ENCODE data around the gene SALL3.
"Not testable (repeated sequence)": the region's sequence is repeated elsewhere in the genome, so short reads cannot be mapped to it uniquely, and the experiment has no call there.

SALL3 gene

DNA sequence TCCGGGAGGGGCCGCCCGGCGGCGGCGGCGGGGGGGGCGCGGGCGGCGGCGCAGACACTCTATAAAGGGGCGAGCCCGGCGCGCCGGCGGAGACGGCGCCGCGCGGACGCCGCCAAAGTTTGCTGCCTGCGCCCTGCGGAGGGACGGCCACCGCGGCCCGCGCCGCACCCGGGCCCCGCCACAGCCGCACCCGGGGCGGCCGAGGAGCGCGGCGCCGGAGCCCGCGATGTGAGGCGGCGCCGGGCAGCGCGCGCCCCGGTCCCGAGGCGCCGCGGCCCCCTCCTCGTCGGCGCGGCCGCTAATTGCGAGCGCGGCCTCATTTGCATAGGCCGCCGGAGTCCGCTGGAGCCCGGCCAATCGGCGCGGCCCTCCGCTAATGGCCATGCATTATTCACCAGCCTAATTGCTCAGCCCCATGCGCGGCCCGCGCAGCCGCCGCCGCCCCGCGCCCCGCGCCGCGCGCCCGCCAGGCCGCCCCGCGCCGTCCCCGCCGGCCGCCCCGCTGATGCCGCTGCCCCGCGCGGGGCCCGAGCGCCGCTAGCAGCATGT lies at the start of gene SALL3:
Gene SALL3 (plus strand): TSS at position 89 of the 549 bp plus-strand sequence. CDS start 457 bp downstream, at position 546.
- DNase-seq, result peak in 17 of 56 donors; percentile 18 to 71 (median 41)

DNA sequence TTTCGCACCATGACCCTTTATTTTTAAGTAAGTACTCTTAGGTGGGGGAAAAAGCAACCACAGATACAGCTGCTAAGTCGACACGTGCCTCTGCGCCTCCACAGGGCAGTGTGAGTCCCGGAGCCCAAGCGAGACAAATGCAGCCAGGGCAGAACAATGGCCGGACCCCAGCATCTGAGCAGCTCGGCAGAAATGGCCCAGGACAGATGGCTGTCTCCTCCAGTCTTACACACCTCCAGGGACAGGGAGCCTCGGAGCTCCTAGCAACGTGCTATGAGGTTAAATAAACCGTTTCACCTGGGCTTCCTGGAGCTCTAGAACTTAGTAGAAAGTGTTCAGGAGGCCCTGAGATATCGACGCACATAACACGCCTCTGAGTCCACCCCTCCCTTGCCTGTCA lies 47.3 kb upstream of the SALL3 start:
- DNase-seq, result no peak

DNA sequence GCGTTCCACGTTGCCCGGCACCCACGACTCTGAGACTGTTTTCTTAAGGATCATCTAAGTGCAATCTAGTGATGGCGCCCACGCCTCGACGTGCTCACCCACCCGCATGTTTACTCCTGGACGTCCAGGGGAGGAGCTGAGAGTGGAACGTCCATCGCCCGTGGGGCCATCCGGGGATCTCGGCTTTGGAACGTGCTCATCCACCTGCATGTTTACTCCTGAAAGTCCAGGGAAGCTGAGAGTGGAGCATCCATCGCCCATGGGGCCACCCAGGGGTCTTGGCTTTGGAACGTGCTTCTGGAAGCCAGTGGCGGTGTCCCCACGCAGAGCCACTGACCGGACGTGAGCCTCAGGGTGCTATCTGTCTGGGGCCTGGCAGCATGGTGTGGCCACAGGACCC lies 45.6 kb upstream of the SALL3 start:
- no peak for DNase-seq

DNA sequence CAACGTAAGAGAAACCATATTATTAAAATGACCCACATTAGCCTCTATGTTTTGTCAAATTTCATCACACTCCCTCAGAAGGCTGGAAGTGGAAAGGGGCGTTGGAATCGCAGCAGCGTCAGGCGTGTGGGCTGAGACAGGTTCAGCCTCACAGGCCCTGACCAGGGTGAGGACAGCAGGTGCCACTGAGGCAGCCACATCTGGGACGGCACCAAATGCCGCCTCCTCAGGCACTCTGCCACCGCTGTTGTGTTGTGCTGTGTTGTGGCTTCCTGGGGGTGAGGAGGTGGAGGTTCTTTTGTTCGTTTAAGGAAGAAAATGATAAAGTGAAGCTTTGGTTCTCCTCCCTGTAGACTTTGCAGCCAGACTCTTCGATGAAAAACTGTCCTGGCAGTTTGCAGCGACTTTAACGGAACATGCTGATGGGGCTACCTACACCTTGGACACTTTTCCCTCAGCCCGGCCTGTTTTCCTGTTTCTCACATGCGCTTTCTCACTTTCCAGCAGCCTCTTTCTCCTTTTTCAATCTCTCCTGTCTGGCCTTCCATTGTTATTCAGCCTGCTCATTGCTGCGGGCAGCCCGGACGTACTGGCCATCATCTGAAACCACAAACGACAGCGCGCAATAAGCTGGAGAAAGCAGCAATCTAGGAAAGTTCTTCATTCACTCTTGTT lies 44.9 kb upstream of the SALL3 start:
- DNase-seq, result no peak

DNA sequence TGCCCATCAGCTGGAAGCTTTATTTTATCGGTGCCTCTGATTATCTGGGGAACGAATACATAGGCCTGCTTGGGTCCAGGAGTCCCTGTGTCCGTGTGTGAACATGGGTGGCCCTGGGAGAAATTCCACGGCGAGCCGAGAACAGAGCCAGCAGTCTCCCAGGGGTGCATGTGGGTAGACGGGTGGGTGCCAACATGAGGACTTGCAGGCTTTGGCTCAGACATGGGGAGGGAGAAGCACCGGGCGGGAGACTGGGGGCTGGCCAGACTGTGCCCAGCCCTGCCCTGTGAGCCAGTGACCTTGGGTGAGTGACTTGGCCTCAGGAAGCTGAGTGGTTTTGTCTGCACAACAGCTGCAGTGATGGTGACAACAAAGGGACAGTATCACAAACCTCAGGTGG lies 44.2 kb upstream of the SALL3 start:
- no peak for DNase-seq

DNA sequence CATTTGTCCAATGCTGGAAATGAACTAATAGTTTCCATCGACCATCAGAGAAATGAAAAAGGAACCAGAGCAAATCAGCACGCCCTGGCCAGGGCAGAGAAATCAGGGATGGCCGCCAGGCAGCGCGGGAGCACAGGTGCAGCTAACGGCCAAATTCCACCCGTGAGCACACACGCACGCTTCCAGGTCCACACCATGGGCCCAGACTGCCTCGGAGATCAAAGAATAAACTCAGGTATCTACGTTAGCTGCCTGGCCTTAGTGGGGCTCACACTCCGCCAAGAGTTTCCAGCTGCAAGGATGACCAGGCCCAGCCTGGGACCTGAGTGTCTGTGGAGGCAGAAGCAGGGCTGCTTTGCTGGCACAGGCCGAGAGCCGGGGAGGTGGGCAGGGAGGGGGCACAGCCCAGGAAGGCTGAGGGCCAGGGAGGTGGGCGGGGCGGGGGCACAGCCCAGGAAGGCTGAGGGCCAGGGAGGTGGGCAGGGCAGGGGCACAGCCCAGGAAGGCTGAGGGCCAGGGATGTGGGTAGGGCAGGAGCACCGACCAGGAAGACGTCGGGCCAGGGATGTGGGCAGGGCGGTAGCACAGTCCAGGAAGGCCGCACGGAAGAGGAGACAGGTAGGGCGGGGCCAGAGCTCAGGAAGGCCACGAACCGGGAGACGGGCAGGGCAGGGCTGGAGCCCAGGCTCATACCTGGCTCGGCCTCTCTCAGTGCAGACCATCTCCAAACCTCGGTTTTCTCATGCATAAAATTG lies 43.2 kb upstream of the SALL3 start:
- DNase-seq, result no peak

DNA sequence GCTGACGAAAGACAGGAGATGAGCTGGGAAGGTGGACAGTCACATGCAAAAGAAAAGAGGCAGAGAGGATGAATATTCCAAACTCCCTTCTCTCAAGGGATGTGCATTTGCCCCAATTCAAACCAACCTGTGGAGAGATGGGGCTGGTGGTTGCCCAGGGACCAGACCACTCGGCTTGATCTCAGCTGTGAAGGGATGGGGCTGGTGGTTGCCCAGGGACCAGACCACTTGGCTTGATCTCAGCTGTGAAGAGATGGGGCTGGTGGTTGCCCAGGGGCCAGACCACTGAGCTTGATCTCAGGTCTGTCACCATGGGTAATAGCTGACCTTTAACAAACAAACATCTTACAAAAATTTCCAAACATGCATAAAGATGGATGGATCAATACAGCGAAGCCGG lies 42.5 kb upstream of the SALL3 start:
- no peak for DNase-seq

DNA sequence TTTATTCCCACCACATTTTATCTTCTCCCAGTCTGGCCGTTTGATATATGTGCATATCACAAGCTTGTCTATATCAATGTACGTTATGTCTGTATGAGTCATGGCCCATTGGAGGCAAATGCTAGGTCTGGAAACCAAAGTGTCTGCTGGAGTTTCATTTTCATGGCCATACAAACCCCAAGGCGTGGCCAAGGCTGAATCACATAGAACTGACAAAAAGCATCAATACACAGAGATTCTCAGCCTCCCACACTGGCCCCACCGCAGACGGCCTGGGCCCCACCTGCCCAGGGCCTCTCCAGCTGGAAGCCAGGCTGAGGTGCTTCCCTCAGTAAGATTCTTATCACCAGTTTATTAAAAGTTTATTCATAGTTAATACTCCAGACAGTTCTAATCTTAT lies 40.5 kb upstream of the SALL3 start:
- DNase-seq, result no peak

DNA sequence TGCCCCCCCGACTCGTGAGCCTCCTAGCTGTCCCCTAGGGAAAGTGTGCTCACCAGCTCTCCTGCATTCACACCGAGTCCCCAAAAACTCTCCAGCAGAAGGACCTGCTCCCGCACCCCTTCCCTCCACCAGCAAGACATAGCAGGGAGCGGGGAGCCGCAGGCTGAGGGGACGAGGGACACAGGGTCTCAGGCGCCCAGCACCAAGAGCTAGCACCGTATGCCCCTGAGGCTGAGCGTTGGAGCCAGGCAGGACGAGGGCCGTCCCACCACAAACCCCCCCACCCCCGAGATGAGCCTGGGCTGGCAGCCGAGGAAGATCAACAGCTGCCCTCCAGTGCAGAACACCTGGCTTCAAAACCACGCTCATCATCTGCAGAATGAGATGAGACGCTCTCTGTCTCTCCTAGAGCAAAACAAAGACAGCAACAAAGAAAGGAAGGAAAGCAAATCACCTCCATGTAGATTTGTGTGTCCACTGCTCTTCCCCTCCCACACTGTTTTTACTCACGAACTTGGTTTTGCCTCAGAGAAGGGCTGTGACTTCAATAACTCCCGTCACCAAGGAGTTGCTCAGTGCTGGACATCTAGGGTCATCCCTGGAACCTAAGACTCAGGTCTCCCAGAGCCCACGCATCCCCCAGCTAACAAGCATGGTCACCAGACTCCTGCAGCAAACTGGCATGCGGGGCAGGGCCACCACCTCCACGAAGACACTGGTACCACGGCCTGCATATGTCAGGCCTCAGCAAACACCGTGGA lies 39.7 kb upstream of the SALL3 start:
- DNase-seq, result no peak

DNA sequence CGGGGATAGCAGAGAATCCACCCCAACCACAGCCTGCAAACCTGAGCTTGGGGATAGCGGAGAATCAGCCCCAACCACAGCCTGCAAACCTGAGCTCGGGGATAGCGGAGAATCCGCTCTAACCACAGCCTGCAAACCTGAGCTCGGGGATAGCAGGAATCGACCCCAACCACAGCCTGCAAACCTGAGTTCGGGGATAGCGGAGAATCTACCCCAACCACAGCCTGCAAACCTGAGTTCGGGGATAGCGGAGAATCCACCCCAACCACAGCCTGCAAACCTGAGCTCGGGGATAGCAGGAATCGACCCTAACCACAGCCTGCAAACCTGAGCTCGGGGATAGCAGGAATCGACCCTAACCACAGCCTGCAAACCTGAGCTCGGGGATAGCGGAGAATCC lies 37.4 kb upstream of the SALL3 start:
- not testable (repeated sequence) for DNase-seq

DNA sequence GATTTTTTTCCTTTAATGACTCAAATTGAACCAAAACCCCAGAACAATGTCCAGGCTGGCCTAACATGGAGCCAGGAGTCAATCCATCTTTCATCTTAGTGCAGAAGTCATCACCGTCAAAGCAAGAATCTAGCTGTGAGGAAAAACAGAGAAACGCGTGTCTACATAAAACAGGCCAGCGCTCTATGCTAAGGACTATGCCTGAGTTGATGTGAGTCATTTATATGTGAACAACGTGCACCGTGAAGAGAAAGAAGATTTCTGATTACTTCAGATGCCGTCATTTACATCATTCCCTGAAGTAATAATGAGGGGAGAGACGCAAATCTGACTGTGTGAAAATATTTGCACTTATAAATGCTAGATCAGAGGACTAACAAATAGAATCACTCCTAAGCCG lies 34.0 kb upstream of the SALL3 start:
- no peak for DNase-seq

DNA sequence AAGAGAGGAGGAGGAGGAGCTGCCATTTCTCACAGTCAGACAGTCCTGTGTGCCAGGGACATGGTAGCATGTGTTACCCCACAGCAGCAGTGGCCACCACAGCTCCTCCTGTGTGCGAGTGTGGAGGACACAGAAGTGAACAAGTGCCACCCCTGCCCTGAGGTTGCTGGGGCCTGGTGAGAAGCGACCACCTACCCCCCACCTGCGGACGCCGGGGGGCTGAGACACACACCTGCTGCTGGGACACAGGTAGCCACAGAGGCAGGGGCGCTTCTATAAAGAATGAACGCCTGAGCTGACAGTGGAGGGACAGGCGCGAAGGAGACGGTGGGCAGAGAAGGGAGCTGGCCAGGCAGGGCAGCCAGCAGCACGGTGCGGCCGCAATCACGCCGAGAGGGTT lies 32.3 kb upstream of the SALL3 start:
- DNase-seq, result no peak

DNA sequence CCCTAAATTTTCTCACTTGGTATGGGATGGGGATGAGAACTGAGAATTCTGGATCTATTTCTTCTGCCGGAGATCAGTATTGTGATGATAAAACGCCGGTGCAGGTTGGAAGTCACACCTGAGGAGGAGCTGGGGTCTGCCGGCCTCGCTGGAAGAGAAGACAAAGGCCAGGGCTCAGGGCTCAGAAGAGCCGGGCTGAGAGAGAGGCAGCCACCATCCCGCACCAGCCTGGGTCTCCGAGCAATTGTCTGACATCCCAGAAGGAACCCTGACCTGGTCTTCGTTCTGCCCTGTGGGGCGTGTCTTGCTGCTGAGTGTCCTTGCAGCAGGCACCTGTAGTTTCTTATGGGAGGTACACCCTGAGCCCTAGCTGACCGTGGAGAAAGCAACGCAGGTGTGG lies 31.4 kb upstream of the SALL3 start:
- DNase-seq, result no peak

DNA sequence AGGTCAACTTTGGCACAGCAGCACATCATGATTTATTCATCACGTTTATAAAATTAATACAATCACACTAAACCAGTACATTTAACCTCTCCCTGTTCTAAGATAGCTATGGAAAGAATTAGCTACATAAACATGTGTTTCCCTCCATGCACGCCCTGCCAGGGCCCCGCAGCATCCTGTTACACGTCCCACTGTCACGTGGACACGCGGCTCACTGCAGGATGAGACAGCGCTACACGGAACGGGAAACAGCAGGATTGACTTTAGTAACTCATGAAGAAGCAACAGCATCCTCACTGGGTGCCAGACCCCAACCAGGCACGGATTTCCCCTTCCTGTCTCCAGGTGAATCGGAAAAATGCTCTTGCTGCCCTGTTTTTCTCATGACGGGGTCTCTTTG lies 30.9 kb upstream of the SALL3 start:
- no peak for DNase-seq

DNA sequence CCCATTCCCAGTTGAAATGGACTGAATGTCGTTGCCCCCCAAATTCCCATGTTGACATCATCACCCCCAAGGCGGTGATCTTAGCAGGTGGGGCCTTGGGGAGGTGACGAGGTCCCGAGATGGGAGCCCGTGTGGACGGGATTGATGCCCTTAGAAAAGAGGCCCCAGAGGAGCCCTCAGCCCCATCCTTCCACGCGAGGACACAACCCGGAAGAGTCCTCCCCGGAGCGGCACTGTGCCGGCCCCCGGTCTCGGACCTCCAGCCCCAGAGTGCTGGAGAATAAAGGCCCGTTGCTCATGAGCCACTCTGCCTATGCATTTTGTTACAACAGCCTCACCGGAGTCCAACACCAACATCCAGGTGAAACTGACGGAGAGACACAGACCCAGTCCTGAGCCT lies 30.4 kb upstream of the SALL3 start:
- no peak for DNase-seq

DNA sequence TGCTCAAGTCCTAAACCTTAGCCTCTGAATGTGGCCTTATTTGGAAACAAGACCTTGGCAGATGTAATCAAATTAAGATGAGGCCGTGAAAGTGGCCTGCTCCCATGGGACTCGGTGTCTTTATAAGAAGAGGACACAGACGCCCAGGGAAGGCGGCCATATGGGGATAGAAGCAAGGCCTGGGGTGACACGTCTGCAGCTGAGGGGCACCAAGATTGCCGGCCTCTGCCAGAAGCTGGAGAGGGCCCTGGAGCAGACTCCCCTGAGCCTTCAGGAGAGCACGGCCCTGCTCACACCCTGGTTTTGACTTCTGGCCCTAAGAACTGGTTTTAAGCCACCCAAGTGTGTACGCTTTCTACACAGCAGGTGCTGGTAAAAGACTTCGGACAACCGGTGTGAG lies 29.2 kb upstream of the SALL3 start:
- DNase-seq, result no peak

DNA sequence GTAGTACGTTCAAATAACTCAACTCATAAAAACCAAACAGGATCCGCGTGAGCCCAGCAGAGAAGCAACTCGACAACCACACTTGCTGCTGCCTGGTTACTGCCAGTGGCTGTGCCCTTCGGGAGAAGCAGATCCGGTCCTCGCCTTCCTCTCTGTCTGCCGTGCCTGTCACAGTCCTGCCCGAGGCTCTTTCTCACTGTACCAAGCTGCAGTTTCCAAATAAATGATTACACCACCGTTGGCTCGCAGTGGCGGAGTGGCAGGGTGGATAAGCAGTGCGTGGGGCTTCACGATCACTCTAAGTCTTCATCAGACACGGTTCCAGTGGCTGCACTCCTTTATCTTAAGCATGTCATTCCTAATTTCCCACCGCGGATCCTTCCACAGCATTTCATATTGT lies 26.1 kb upstream of the SALL3 start:
- DNase-seq, result no peak

DNA sequence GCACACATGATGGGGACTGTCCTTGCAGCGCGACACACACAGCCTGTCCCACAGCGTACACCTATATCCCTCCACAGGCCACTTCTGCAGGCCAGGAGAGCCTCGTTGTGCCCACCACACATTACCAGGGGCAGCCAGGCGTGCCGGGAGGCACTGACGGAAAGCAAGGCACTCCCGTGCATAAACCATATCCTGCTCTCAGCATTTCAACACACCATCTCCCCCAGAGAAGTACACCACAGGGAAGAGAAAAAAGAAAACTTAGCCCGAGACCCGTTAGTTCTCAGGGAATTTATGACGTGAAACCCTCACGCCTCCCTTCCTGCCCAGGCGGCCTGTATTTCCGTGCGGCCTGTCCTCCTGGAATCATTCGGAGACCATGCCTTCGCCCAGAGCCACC lies 24.6 kb upstream of the SALL3 start:
- no peak for DNase-seq

DNA sequence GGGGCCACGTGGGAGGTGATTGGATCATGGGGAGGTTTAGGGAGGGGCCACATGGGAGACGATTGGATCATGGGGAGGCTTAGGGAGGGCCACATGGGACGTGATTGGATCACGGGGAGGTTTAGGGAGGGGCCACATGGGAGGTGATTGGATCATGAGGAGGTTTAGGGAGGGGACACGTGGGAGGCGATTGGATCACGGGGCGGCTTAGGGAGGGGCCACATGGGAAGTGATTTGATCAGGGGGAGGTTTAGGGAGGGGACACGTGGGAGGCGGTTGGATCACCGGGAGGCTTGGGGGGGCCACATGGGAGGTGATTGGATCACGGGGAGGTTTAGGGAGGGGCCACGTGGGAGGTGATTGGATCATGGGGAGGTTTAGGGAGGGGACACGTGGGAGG lies 22.5 kb upstream of the SALL3 start:
- no peak for DNase-seq

DNA sequence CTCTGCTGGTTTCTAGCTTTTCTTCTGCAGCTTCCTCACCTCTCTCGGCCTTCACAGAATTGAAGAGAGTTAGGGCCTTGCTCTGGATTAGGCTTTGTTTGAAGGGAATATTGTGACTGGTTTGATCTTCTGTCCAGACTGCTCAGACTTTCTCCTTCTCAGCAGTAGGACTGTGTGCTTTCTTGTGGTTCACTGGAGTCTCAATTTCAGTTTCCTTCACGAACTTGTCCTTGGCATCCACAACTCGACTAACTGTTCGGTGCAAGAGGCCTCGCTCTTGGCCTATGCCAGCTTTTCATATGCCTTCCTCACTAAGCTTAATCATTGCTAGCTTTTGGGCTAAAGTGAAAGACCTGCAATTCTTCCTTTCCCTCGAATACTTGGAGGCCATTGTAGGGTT lies 18.9 kb upstream of the SALL3 start:
- DNase-seq, result no peak

DNA sequence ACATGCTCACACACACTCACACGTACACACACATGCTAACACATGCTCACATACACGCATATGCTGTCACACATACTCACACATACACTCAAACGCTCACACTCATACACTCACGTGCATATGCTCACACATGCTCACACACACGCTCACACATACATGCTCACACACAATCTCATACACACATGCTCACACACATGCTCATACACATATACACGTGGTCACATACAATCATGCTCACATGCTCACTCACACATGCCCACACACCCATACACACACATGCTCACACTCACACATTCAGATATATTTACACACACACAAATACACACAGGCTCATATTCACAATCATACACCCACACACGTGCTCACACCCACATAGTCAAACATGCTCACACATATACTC lies 17.5 kb upstream of the SALL3 start:
- DNase-seq, result no peak

DNA sequence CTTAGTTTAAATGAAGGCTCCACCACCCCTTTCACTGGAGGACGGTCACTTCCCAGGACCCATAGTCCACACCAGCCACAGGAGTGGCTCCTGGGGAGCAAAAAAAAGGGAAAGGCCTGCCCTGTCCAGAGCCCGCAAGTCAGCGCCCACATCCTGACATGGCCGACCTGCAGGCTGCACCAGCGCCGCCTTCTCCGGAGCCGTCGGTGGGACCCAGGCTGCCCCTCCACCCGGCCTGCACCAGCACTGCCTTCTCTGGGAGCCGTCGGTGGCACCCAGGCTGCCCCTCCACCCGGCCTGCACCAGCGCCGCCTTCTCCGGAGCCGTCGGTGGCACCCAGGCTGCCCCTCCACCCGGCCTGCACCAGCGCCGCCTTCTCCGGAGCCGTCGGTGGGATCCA lies 14.9 kb upstream of the SALL3 start:
- not testable (repeated sequence) for DNase-seq

Measured in amygdala (tissue), 56 donors.